KOPT-K1 (cell line): ENCODE measurements around the gene GSS.
A peak's percentile ranks its signal among the peaks of the same experiment; 100 is the strongest.

Experiments
- H3K27ac ChIP-seq: fragments of 200-600 bp; sonication (generic); 2 replicates; pipeline ENCODE4 v1.5.1; 2016; ENCODE audit warnings: antibody characterized with exemption, mild to moderate bottlenecking, low read depth, low read length; ENCODE audit not compliant: poor library complexity, severe bottlenecking
- H3K36me3 ChIP-seq: fragments of 200-600 bp; sonication (generic); 2 replicates; pipeline ENCODE4 v1.5.1; 2017; ENCODE audit warnings: antibody characterized with exemption, mild to moderate bottlenecking, low read length, moderate library complexity; ENCODE audit not compliant: insufficient read depth
- H3K9me3 ChIP-seq: fragments of 200-600 bp; sonication (generic); 2 replicates; pipeline ENCODE4 v1.5.1; 2017; ENCODE audit warnings: antibody characterized with exemption, low read length, mild to moderate bottlenecking; ENCODE audit not compliant: insufficient read depth, poor library complexity, severe bottlenecking

GSS gene

DNA sequence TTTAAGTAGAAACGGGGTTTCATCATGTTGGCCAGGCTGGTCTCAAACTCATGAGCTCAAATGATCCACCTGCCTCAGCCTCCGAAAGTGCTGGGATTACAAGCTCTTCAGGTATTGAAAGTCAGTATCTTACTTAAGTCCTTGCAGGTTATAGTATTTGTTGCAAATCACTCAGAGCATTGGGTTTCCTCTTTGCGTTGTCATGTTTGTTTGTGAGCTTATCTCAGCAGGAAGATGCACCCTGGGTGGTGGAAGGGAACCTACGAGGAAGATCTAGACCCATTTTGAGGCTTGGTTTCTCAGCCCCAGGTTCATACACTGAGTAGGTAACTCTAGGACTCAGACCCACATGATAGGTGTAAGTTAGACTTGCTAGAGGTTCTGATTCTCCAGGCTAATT lies 18.6 kb upstream of the GSS start:
- Histone ChIP-seq H3K9me3 (no peaks in the 10 kb centered on the region), H3K36me3 (no peaks in the 10 kb centered on the region), H3K27ac (no peak overlapping the region)

DNA sequence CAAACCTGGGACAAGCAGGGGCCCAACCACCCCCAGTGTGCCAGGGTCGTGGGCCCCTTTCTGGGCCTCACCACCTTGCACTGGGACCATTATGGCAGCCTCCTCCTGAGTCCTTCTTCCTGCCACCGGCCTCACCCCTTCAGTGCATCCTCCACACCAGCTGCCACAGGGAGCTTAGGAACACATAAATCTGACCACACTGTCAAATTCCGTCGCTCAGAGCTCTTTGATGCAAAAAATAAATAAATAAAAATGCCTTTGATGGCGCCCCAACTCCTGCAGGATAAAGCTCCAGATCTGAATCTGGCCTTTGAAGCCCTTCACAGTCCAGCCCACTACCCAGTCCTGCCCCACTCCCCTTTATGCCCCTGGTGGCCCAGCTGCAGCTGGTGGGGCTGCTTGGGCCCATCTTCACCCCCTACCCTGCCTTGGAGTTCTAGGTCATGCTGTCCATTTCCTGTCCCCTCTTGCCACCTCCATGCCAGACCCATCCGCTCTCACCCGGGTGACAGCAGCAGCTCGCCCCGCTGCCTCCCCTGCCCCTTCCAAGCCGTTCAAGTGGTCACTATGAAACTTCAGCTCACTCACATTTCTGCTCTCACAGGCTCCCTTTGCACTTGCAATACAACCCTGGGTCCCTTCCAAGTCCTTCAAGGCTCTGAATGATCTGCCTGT lies 16.1 kb upstream of the GSS start:
- no peak overlapping the region for H3K27ac ChIP-seq
- H3K36me3 ChIP-seq: no peaks in the 10 kb centered on the region
- no peaks in the 10 kb centered on the region for H3K9me3 ChIP-seq

DNA sequence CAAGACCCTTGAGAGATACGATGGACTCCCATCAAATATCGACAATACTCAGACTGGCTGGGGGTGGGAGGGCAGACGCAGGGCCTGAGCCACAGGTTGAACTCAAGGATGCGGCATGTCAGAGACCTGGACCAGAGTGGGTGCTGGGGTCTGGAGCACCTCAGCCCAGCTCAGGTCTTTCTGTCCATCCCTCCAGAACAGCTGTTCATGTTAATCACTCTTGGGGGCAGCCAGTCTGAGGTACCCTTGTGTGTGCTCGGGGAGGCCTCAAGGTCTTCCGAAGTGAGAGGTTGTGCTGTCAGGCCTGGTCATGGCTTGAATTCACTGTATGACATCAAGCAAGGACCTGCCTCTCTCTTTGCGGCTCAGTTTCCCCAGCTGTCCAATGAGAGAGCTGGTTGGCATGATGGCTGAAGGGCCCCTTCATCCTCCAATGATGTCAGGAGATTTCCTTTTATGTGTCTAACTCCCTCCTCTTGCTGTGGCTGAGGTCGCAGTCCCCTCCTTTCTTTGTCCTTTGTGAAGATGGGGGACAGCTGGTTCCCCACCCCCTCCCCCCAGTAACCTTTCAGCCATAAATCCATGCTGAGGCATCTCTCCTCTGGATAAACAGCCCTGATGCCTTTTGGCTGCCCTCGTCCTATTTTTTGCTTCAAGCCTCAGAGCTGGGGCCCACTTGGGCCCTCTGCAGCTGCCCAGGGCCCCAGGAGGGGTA lies 15.4 kb upstream of the GSS start:
- Histone ChIP-seq H3K36me3 (no peaks in the 10 kb centered on the region), H3K27ac (no peak overlapping the region), H3K9me3 (no peaks in the 10 kb centered on the region)

- H3K9me3 ChIP-seq: no peaks in the 10 kb centered on the region
- no peak overlapping the region for H3K27ac ChIP-seq
- H3K36me3 ChIP-seq: no peaks in the 10 kb centered on the region
Observed at GRCh38 chr20:34970193-34970840, 14.7 kb upstream of the GSS start.

GRCh38 chr20:34968042-34968775 lies 12.6 kb upstream of the GSS start:
- Histone ChIP-seq H3K27ac (no peak overlapping the region), H3K36me3 (no peaks in the 10 kb centered on the region), H3K9me3 (no peaks in the 10 kb centered on the region)

DNA sequence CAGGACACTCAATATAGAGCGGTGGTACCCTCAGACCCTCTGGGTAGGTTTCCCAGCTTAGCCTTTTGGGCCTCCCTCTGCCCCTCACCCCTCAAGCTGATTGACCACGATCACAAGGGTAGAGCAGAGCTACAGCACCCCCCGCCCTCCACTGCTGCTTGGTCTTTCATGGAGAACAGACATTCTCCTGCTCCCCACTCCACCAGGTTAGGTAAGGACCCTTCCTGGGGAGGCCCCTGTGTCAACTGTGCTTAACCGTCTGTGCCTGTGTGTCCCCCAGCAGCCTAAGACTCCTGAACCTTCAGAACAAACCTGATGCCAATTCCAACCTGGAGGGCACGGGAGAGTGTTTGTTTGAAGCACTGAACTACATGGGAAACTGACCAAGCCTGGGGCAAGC lies 11.8 kb upstream of the GSS start:
- H3K27ac ChIP-seq: no peak overlapping the region
- H3K36me3 ChIP-seq: no peaks in the 10 kb centered on the region

DNA sequence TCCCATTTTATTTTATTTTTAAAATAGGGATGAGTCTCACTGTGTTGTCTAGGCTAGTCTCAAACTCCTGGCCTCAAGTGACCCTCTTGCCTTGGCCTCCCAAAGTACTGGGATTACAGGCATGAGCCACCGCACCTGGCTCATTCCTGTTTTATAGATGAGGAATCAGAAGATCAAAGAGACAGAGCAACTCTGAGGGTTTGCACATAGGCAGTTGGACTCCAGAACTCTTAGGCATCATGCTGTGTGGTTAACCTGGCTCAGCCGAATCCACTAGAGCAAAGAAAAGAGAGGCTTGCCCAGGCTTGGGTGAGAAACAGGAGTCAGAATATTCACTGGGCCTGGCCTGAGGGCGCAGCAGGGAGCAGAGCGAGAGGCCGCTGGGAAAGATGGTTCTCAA lies 9.4 kb upstream of the GSS start:
- Histone ChIP-seq H3K36me3 (no peaks in the 10 kb centered on the region), H3K9me3 (no peaks in the 10 kb centered on the region), H3K27ac (no peak overlapping the region)

More for the DNA sequence above, 11.8 kb upstream of the GSS start:
- H3K9me3 ChIP-seq: no peaks in the 10 kb centered on the region

GRCh38 chr20:34964486-34964885 lies 8.9 kb upstream of the GSS start:
- Histone ChIP-seq H3K36me3 (no peaks in the 10 kb centered on the region), H3K9me3 (no peaks in the 10 kb centered on the region), H3K27ac (no peak overlapping the region)

GRCh38 chr20:34956751-34957472 lies 1.3 kb upstream of the GSS start:
- Histone ChIP-seq H3K9me3 (no peaks in the 10 kb centered on the region), H3K27ac (no peak overlapping the region)

DNA sequence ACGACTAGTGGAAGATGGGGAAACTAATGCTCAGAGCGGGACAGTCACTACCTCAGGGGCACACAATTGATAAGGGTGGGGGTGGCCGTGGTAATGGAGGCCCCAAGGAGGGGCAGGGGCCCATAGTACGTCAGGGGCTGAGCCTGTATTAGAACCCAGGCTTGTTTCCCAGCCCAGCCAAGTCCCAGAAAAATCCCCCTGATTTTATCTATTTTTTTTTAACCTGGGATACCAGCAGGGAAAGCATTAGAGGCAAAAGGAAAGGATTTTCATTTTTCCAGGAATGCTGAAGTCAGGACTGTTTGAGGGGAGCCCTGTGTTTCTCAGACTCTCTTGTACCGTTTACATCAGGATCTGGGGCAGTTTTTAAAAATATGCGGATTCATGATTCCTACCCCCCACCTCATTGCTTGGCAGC lies 444 bp upstream of the GSS start:
- peak overlapping the region; percentile 71 for H3K27ac ChIP-seq

More at GRCh38 chr20:34956751-34957472, 1.3 kb upstream of the GSS start:
- H3K36me3 ChIP-seq: no peaks in the 10 kb centered on the region

GRCh38 chr20:34954904-34955230 lies 739 bp downstream of the GSS start:
- Histone ChIP-seq H3K27ac (peak overlapping the region; percentile 71), H3K36me3 (peaks cover 17% of the 10 kb centered on the region), H3K9me3 (no peaks in the 10 kb centered on the region)

More for the DNA sequence above, 444 bp upstream of the GSS start:
- H3K36me3 ChIP-seq: 0 out of 2 replicates have a peak, but pooled peaks cover 6% of the 10 kb centered on the region
- no peaks in the 10 kb centered on the region for H3K9me3 ChIP-seq

- peaks cover 26% of the 10 kb centered on the region for H3K36me3 ChIP-seq
- H3K27ac ChIP-seq: no peak overlapping the region
- no peaks in the 10 kb centered on the region for H3K9me3 ChIP-seq
Observed at GRCh38 chr20:34953960-34954359, 1.6 kb downstream of the GSS start.

GRCh38 chr20:34952671-34953070 lies 2.9 kb downstream of the GSS start:
- Histone ChIP-seq H3K27ac (no peak overlapping the region), H3K9me3 (no peaks in the 10 kb centered on the region), H3K36me3 (peaks cover 36% of the 10 kb centered on the region)

GRCh38 chr20:34951652-34952051 lies 4.0 kb downstream of the GSS start:
- Histone ChIP-seq H3K27ac (no peak overlapping the region), H3K9me3 (no peaks in the 10 kb centered on the region), H3K36me3 (peaks cover 38% of the 10 kb centered on the region)
